Psoas muscle (tissue), 8 donors: ENCODE measurements around the gene SGF29. TPM values are rescaled to one million over a fixed set of nuclear protein-coding genes. Genes with fewer than 3 reads are reported as not detected.

Experiments used
- ATAC-seq, 4 donors: fragments of 200-7000 bp; cut with Tn5 transposase; one replicate each; pipeline ENCODE4 v1.9.1; 2020; ENCODE audit warnings: moderate library complexity in 3 of 4, mild to moderate bottlenecking in 2 of 4
- DNase-seq, 2 donors: peaks; one replicate each; pipeline ENCODE4 v3.0.0-alpha.2; 2020
- H3K27ac ChIP-seq: fragments of 200-600 bp; one replicate; pipeline ENCODE4 v1.8.0; 2022
- H3K27me3 ChIP-seq, 3 donors: fragments of 200-600 bp in 1 of 3; one replicate each; pipeline versions ENCODE4 v1.6.1 to v1.8.0; 2013 to 2022; ENCODE audit warnings: low read length in 2 of 3, mild to moderate bottlenecking in 2 of 3, moderate library complexity in 1 of 3; ENCODE audit not compliant: insufficient read depth in 3 of 3
- H3K36me3 ChIP-seq, 2 donors: fragments of 200-600 bp in 1 of 2; one replicate each; pipeline versions ENCODE4 v1.6.1 to v1.8.0; 2013 to 2022; ENCODE audit warnings: low read depth in 1 of 2, mild to moderate bottlenecking in 1 of 2, moderate library complexity in 1 of 2; ENCODE audit not compliant: insufficient read depth in 1 of 2
- H3K4me1 ChIP-seq: fragments of 200-600 bp; one replicate; pipeline ENCODE4 v1.8.0; 2022
- H3K4me3 ChIP-seq: fragments of 200-600 bp; one replicate; pipeline ENCODE4 v1.8.0; 2022; ENCODE audit warnings: mild to moderate bottlenecking
- H3K9me3 ChIP-seq: fragments of 200-600 bp; one replicate; pipeline ENCODE4 v1.8.0; 2022
- CTCF ChIP-seq: fragments of 200-600 bp; IDR thresholded peaks from one replicate; pipeline ENCODE4 v1.8.0; 2022; ENCODE audit warnings: antibody characterized with exemption
- WGBS, 3 donors: extraction: QIAGEN DNeasy Blood & Tissue Kit; methylation state at CpG; one replicate each; pipeline versions ENCODE4 v1.1.6 to v1.1.7; 2013; 5-methylcytosine and 5-hydroxymethylcytosine counted together
- intact Hi-C, 2 donors: fragments of 100-400 bp; cut with DNase I; formaldehyde crosslinking; loops; one replicate each; pipeline versions ENCODE4 v1.11.0 to v1.14.2; 2022
- polyA plus RNA-seq, 3 donors: library from polyadenylated mRNA; stranded (reverse); fragments of 200-250 nt; gene quantifications; one replicate each; pipeline ENCODE4 v1.2.3, GENCODE V29; 2013
- total RNA-seq, 4 donors: library from RNA; stranded (reverse); fragmentation: NEBNext Ultra II Directional in 2 of 4; extraction: Animal tissue kit (Norgen Biotek cat#: 25700) in 2 of 4; gene quantifications; one replicate each; pipeline versions ENCODE4 v1.2.1 to v1.2.4, GENCODE V29; 2021 to 2023
- donor health status: healthy with polysubstance abuse.
- donor health status: DM: no; HTN: no; CAD: no; lungs with moderate emphysema.
- donor health status: Bipolar disorder and iron deficiency.
- donor health status: healthy.
- donor health status: DM: yes; HTN: yes; CAD: no.
- donor health status: DM: no; HTN: no; CAD: no.
- donor health status: DM: no; HTN: no; CAD: no.
- donor health status: DM: yes; HTN: yes; CAD: no.

Gene SGF29
- total and polyA plus RNA-seq, 7 donors: 20.5 to 48.3 (median 28.0) TPM

GRCh38 chr16:28554634-28555423, 1.1 kb downstream of the SGF29 start:
- H3K4me1 ChIP-seq: peaks cover 6% of the 10 kb centered on the region
- DNase-seq (no peak), ATAC-seq (no peak)
- H3K9me3 ChIP-seq: no peaks in the 10 kb centered on the region
- peak overlapping the region; percentile 96 for H3K27ac ChIP-seq
- no peaks in the 10 kb centered on the region for H3K27me3 ChIP-seq
- TF ChIP-seq CTCF: no peak
- H3K36me3 ChIP-seq: peaks cover 5 to 26% of the 10 kb centered on the region in 2 donors
- peak overlapping the region; percentile 77 for H3K4me3 ChIP-seq
- intact Hi-C loops: no loop called here
- WGBS, 3 donors: 83 to 86% (median 84%) methylated on average over 15 of the region's 15 CpGs

- TF ChIP-seq CTCF: no peak
- WGBS, 3 donors: 67 to 84% (median 72%) methylated on average over 2 of the region's 2 CpGs
Observed at GRCh38 chr16:28555561-28555960, 1.8 kb downstream of the SGF29 start.

GRCh38 chr16:28556914-28557320, 3.2 kb downstream of the SGF29 start:
- DNase-seq (no peak), ATAC-seq (no peak)
- WGBS, 3 donors: 83 to 86% (median 84%) methylated on average over 2 of the region's 2 CpGs
- Histone ChIP-seq H3K9me3 (no peaks in the 10 kb centered on the region), H3K4me3 (no peak overlapping the region), H3K27ac (no peak overlapping the region), H3K27me3 (no peaks in the 10 kb centered on the region), H3K36me3 (peaks cover 5 to 26% of the 10 kb centered on the region in 2 donors), H3K4me1 (peaks cover 9% of the 10 kb centered on the region)
- TF ChIP-seq CTCF: no peak
- intact Hi-C loops: no loop called here

More at GRCh38 chr16:28555561-28555960, 1.8 kb downstream of the SGF29 start:
- intact Hi-C loops: no loop called here
- H3K9me3 ChIP-seq: no peaks in the 10 kb centered on the region
- no peak overlapping the region for H3K27ac ChIP-seq
- no peaks in the 10 kb centered on the region for H3K27me3 ChIP-seq
- no peak for DNase-seq
- peaks cover 5 to 26% of the 10 kb centered on the region in 2 donors for H3K36me3 ChIP-seq
- ATAC-seq: no peak
- no peak overlapping the region for H3K4me3 ChIP-seq
- peaks cover 6% of the 10 kb centered on the region for H3K4me1 ChIP-seq

GRCh38 chr16:28558456-28558855, 4.7 kb downstream of the SGF29 start:
- Histone ChIP-seq H3K4me3 (no peak overlapping the region), H3K9me3 (no peaks in the 10 kb centered on the region), H3K36me3 (peaks cover 5 to 26% of the 10 kb centered on the region in 2 donors), H3K4me1 (peaks cover 16% of the 10 kb centered on the region), H3K27ac (no peak overlapping the region), H3K27me3 (no peaks in the 10 kb centered on the region)
- DNase-seq (no peak), ATAC-seq (no peak)
- TF ChIP-seq CTCF: no peak
- WGBS, 3 donors: 34 to 58% (median 36%) methylated on average over 3 of the region's 3 CpGs
- intact Hi-C loops: no loop called here
